Fibroblast of skin of left quadriceps (primary cell): ENCODE data around the gene SCAMP3.
"Not testable (repeated sequence)": the region's sequence is repeated elsewhere in the genome, so short reads cannot be mapped to it uniquely, and the experiment has no call there.

Experiments used
- DNase-seq, 2 experiments: peaks; one replicate each; pipeline ENCODE4 v3.0.0-alpha.2; 2013; ENCODE audit warnings: low read depth in 2 of 2

Gene SCAMP3

DNA sequence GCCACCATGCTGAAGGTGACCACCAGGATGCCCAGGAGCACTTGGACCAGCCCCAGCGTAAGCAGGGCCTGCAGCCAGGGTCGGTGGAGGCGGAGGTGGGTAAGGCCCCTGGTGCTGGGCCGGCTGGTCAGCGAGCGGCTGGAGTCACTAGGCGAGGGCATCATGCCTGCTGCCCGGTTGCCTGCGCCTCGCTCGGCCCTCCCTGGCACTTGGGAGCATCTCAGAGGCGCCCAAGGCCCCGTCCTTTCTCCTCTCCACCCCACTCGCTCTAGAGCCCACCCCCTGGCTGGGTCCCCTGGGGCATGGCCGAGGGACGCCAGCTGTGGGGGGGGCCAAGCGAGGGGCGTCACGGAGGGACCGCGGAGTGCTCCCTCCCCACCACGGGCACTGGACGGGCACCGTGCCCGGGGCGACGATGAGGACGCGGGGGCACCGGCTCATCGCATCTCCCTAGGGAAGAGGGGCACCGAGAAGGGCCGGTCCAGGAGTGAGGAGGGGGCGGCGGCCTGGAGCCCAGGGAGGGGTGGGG, 7.4 kb downstream of the SCAMP3 start:
- no peak for DNase-seq

DNA sequence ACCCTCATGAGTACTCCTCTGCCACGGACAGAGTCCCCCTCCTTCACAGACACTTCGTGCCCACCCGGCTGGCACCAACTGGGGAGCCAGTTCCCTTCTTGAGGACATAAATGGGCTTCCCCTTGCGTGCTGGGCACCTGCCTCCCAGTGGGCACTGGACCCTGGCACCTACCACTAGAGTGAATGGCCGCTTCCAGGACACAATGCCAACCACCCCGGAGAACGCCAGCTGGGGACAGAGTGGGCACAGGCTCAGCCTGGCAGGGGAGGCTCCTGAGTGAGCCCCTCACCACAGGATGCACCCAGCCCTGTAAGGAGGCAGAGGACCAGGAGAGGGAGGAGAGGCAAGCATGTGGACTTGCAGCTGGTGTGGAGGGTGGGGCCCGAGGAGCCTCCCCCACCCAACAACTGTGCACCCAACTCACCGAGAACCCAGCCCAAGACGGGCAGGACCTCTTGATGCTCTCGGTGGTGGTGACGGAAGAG, 7.9 kb downstream of the SCAMP3 start:
- no peak for DNase-seq

DNA sequence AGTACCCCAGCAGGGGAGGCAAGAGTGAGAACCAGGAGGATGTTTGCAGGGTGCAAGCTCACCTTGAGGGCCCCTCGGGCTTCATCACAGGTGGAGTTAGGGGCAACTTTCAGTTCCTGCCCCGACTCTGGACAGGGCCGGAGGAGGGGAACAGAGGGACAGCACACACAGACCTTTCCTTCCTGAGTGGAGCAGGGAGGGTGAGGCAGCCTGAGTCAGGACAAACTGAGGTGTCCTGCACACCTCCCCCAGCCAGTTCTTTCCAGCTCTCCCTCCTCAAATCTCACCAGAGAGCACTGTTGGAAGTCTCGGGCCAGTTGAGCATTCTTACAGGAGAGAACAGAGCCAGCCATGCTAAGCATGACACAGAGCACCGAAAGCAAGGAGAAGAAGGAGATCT, 8.4 kb downstream of the SCAMP3 start:
- DNase-seq = no peak

DNA sequence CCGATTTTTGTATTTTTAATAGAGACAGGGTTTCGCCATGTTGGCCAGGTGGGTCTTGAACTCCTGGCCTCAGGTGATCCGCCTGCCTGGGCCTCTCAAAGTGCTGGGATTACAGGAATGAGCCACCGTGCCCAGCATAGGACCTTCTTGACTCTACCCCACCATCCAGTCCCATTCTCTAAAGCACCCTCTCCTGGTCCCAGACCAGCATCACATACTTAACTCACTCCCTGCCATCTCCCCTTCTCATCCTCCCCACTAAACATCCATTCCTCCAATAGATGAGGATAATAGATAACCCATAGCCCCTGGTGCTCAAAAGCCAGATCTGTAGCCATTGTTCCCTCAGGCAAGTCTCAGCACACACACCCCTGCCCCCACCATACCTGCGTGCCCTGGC, 9.0 kb downstream of the SCAMP3 start:
- DNase-seq = no peak

DNA sequence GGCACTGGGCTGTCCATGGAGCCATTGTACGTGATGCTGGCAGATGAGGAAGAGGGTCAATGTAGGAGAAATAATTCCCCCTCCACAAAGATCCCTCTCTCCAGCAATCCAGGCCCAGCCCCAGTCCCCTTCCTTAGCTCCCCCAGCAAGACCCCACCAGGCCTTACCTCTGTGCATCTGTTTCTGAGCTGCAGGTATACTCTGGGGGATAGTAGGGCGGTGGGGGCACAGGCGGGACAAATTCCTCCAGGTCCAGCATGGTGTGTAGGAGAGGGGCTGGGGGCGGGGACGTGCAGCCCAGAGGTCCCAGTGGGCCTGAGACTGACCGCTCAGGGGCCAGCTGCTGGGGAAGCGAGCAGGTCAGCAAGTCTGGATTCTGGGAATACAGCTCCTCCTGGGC, 10.6 kb downstream of the SCAMP3 start:
- no peak for DNase-seq

DNA sequence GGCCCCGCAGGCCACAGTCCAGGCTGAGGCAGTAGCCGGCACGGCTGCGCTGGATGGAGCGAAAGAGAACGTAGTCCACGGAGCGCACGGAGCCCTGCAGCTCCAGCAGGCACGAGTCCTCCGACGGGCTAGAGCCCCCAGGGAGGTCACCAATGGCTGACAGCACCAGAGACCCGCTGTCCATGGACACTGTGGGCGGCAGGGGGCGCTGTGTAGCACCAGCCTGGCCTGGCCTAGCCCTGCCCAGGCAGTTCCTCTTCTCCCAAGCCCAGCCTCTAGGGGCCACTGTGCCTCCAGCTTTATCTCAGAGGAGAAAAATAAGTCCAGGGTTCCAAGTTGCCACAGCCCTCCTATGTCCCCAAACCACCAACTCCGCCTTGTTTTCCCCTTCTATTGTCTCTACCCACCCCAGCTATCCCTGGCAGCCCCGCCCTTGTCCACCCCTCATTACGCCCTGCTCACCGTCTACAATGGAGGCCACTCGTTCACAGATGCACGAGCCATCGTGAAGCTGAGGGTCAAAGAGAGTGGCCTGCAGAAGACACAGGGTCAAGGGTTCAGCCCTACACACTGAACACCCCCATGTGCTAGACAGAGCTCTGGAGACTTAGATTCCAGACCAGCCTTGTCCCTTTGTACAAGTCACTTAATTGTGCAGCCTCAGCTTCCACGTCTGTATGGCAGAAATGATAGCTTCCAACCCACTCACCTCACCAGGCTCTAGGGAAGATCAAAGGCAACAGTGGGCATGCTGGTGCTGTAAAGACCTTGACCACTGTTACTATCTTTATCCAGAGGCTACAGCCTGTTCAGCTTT, 11.3 kb downstream of the SCAMP3 start:
- DNase-seq = peak; percentile 77 to 78

DNA sequence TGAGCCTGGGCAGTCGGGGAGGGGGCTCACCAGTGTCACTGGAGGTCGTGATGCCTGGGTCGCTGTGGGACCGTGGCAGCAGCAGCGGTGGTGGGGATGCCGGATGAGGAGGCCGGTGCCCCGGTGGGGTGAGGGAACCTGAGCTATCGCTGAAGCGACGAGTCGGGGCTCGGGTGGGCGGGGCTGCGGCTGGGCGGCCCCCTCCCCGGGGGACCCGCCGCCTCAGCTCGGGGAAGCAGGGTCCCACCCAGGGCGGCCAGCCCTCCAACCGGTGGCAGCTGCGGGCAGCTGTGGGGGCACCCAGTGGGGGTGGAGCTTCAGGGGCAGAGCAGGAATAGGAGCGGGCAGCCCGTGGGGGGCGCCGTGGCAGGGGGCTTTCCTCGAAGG, 11.9 kb downstream of the SCAMP3 start:
- no peak for DNase-seq

DNA sequence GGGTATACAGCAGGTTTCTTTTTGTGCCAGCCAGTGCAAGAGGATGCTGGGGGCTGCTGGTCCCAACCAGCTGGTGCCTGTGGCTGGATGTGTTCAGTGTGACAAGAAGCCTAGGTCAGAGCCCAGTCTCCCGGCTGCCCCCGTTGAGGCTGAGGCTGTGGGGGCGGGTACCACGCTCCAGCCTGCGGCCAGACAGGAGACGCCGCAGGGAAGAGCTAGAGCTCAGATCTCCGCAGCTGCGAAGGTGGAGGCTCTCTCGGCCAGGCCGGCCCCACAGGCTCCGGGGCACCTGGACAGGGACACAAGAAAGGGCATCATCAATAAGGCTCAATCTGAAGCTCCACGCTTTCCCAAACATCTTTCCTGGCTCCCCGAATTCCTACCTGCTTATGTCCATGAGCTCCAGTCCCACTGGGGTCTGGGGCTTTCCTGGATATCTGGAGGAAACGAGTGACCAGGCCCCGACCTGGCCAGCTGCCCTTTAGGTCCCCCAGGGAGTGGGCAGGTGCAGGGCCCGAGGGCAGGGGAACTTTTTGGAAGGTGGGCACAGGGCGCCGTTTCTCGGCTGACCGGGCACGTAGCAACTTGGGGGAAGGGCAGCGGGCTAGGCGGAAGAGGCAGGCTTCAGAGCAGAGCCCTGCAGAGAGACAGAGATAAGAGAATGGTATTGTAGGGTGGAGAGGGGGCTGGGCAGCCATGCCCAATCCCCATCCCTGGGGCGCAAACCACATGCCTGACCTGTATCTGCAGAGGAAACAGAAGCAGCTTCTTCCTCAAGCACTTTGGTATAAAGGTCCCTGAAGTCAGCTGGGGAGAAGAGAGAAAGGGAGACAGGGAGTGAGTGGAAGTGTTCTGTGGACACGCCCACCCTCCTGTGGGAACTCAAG, 14.2 kb downstream of the SCAMP3 start:
- DNase-seq = no peak

DNA sequence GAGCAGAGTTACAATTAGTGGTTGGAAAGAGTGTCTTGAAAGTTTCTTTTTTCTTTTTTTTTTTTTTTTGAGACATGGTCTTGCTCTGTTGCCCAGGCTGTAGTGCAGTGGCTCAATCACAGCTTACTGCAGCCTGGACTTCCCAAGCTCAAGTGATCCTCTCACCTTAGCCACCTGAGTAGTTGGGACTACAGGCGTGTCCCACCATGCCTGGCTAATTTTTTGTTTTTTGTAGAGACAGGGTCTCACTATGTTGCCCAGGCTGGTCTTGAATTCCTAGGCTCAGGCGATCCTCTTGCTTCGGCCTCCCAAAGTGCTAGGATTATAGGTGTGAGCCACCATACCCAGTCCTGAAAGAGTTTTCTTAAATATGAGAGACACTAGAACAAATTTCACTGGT, 15.4 kb downstream of the SCAMP3 start:
- DNase-seq = not testable (repeated sequence)

DNA sequence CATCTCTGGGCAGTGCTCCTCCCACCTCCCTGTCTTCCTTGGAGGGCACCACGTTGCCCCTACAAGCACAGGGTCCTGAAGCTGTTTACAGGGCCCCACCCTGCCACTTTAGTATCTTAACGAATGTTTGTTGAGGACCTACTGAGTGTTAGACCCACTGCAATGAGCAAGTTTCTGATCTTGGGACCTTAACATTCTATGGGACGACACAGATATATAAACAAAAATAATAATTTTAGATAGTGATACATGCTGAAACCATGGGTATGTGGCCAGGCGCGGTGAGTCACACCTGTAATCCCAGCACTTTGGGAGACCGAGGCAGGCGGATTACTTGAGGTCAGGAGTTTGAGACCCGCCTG, 17.0 kb downstream of the SCAMP3 start:
- no peak for DNase-seq

DNA sequence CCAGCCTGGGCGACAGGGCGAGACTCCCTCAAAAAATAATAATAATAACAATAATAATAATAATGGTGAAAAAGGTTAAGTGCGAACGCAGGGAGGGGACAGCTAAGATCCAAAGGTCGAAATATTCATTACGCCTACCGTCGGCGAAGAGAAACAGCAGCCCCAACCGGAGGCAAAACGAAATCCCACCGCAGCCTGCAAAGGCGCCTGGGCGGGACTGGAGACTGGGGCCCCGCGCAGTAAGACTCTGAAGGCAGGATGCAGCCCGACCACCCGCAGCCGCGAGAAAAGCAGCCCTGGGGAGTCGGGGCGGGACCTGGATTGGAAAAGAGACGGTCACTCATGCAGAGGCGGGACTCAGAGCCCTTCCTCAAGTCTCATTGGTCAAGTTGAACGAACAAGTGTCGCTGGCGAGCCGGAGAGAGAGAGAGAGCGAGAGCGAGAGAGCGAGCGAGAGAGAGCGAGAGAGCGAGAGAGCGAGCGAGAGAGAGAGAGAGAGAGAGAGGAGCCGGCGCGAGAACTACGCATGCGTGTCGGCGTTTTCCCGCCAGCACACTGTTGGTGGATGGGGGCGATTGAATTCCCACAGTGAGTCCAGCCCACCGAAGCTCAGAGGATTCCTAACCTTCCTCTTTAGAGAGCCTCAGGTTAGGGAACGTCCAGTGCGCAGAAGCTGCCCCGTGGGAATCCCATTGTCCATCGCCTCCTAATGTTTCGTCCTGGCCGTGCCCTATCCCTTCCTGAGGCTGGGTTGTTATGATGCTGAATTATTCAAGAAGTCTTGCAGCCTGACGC, 17.6 kb downstream of the SCAMP3 start:
- peak; percentile 100 for DNase-seq

DNA sequence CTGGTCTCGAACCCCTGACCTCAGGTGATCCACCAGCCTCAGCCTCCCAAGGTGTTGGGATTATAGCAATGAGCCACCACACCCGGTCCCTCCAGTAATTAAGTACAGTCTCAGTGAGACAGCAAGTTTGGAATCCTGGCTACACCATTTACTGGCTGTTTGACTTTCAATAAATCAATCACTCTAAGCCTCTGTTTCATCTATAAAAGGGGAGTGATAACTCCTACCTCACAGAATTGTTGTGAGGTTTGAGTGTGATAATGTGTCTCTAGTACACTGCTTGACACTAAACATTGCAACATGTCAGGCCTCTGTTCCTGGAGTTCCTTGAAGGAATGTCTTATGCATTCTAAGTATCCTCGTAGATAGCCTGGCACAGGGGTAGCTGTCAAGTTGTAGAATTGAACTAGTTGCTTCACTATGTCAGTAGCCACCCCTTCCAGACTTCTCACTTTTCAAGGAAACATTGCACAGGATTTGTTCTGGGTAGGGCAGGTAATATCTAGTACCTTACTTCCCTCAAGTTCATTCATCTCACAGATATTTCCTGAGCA, 19.3 kb downstream of the SCAMP3 start:
- DNase-seq = no peak

DNA sequence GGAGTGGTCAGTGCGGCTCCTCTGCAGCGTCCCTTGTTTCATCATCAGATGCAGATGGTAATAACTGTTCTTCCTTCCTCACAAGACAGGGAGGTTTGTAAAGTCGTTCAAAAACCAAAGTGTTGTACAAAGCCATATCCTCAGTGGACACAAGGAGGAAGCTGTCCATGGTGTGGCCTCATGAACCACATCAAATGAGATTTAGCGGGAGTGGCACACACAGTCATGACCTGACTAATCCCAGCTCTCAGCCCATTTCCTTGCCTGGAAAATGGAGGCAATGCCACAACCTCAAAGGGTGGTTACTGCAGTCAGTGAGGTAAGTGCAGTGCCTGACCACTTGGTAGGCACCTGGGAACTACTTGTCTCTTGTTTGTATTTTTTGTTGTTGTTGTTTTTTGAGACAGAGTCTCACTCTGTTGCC, 20.3 kb downstream of the SCAMP3 start:
- no peak for DNase-seq

DNA sequence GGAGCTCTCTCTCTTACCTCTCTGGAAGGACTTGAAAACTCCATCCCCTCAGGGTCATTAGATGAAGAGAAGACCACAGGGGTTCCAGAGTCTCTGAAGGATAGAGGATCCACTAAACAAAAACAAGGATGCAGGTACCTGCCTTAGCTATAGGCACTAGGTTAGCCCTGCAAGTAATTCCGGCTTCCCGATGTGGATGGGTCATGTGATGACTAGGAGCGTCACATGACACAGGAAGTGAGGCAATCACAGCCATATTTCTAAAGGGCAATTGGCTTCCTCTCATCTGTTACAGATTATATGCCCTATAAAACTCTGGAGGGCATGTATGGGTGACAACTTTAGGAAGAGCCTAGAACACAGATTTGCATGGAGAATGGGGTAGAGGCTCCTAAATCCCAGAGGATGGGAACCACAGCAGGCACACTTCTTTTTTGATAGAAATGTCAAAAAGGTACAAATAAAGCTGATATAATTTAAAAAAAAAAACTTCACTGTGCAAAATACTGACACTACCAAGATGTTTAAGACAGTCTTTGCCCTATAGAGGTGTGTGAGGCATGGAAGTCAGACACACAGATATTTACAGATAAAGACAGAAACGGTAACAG, 21.0 kb downstream of the SCAMP3 start:
- DNase-seq = peak; percentile 76 to 77

DNA sequence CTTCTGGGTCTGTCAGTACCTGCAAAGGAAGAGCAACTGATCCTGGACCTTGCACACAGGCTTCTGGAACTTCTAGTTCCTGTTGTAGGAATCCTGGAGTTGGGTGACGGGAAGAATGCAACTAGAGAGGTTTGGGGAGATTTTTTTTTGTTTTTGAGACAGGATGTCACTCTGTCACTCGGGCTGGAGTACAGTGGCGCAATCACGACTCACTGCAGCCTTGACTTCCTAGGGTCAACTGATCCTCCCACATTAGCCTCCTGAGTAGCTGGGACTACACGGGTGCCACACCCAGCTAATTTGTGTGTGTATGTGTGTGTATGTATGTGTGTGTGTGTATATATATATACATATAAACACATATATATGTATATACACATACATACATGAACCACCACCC, 25.7 kb downstream of the SCAMP3 start:
- DNase-seq = no peak

DNA sequence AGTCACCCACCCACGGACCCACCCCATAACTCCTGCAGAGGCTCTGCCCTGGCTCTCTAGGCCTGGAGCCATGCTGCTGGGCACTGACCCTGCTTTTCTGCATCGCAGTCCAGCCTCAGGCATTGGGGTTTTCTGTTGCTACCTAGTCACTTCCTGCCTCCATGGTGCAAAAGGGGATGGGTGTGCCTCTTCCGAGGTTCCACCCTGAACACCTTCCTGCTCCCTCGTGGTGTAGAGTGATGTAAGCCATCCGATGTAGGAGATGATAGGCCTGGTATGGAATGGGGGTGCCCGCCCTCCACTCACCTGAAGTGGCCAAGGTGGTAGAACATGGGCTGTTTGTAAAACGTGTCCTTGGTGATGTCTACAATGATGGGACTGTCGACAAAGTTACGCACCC, 26.8 kb downstream of the SCAMP3 start:
- not testable (repeated sequence) for DNase-seq

DNA sequence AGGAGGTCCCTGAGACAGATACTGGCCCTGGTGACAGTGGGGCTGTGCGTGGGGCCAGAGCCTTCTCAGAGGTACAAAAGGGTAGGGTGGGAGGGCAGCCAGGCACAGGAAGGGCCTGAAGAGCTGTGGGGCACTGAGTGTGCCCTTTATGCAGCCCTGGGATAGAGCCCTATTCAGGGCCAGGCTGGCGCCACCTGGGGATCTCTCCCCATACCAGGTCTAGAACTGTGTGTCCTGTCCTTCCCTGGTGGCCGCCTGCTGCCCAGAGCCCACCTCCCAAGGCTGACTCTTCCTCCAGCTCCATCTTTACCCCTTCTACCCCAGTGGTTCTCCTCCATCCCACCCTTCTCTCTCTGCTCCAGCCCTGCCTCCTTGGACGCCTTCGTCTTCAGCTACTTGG, 28.7 kb downstream of the SCAMP3 start:
- DNase-seq = not testable (repeated sequence)

DNA sequence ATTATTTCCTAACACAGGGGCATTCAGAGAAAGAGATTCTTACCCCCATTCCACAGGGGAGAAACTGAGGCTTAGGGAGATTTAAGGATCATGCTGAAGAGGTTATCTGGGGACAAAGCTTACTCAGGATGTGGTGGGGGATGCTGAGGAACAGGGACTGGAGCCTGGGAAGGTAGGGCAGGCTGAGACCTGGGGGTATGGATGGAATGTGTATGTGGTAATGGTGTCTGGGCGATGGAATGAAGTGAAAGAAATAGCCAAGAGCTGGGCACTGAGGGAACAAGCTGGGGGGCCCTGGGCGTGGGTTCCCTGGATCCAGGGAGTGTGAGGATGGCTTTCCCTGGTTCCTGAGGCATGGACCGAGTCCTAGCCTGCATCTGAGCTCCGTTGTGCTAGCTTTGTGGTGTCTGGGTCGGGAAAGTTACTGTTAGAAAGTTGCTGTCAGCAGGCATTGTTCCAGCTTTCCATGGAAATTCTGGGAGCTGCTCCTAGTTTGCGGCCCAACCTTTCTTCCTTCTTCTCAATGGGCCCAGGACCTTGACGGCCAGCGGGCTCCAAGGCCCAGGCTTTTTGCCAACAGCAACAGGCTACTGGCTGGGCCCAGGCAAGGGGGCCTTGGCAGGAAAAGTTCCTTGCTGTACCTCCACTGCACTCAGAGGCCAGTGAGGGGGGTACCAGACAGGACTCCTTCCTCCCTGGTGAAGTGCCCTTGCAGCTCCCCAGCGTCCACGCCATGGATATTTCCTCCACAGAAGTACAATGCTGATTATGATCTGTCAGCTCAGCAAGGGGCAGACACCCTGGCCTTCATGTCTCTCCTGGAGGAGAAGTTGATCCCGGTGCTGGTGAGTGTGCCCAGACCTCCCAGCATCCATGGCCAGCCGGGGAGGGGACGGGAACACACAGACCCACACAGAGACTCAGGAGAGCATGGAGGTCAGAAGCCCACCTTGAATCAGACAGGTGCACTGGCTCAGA, 29.9 kb downstream of the SCAMP3 start:
- not testable (repeated sequence) for DNase-seq

DNA sequence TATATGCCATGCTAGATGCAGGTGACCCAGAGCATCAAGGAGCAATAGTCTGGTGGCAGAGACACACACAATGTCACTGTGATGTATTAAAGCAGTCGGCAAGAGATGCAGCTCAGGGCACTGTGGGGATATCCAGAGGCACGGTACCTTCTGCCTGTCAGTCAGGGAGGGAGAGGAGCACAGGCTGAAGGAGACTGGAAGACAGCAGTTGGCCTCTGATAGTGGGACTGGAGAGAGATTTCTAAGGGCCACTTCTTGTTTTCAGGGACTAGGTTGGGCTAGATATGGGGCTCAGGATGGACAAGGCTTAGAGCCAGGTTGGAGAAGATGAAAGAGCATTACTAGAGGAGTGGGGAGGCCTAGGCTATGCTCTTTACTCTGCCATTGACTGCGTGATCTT, 30.9 kb downstream of the SCAMP3 start:
- not testable (repeated sequence) for DNase-seq

DNA sequence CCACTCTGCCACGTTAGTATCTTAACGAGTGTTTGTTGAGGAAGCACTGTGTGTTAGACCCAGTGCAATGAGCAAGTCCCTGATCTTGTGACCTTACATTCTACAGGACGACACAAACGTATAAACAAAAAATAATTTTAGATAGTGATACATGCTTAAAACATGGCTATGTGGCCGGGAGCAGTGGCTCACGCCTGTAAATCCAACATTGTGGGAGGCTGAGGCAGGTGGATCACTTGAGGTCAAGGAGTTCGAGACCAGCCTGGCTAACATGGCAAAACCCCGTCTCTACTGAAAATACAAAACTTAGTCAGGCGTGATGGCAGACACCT, 34.1 kb downstream of the SCAMP3 start:
- DNase-seq = no peak
